HUES64 (cell line): ENCODE measurements around the gene MAN1B1.
A peak's percentile ranks its signal among the peaks of the same experiment; 100 is the strongest.
"Not testable (repeated sequence)": the region's sequence is repeated elsewhere in the genome, so short reads cannot be mapped to it uniquely, and the experiment has no call there.

Experiments used
- H3K27ac ChIP-seq: 2 replicates; pipeline ENCODE4 v1.7.0; 2013; ENCODE audit warnings: low read depth, low read length, inconsistent platforms
- H3K27me3 ChIP-seq: 2 replicates; pipeline ENCODE4 v1.6.1; 2013; ENCODE audit warnings: mild to moderate bottlenecking, low read length; ENCODE audit not compliant: insufficient read depth
- H3K36me3 ChIP-seq: 2 replicates; pipeline ENCODE4 v1.6.1; 2013; ENCODE audit warnings: mild to moderate bottlenecking, low read length; ENCODE audit not compliant: insufficient read depth
- H3K4me1 ChIP-seq: 2 replicates; pipeline ENCODE4 v1.6.1; 2013; ENCODE audit warnings: mild to moderate bottlenecking, low read length, moderate library complexity; ENCODE audit not compliant: insufficient read depth
- H3K4me3 ChIP-seq: 2 replicates; pipeline ENCODE4 v1.5.1; 2013; ENCODE audit warnings: mild to moderate bottlenecking, low read length, moderate library complexity
- H3K9ac ChIP-seq: 2 replicates; pipeline ENCODE4 v1.6.1; 2013; ENCODE audit warnings: mild to moderate bottlenecking, low read depth, low read length
- H3K9me3 ChIP-seq: 2 replicates; pipeline ENCODE4 v1.6.1; 2013; ENCODE audit warnings: low read depth, low read length; ENCODE audit not compliant: insufficient read depth
- WGBS: fragments of 150-250, 120-280 bp; methylation state at CpG from one replicate; pipeline ENCODE4 v1.1.7; 2013; ENCODE audit warnings: missing lambda C conversion rate; 5-methylcytosine and 5-hydroxymethylcytosine counted together

Gene MAN1B1

GRCh38 chr9:137053944-137054931 lies 32.5 kb upstream of the MAN1B1 start, which contains the start of gene ENTPD2:
Gene ENTPD2, minus strand, starts transcription at chr9:137054061. Its CDS starts 64 bp downstream, at chr9:137053997.
- peaks cover 68% of the 10 kb centered on the region for H3K27me3 ChIP-seq
- peak within 1 kb of the TSS; percentile 50 for H3K4me3 ChIP-seq
- H3K9ac ChIP-seq = no peak within 1 kb of the TSS; the same call in 1 of the 2 replicates
- no peaks in the 10 kb centered on the region for H3K9me3 ChIP-seq
- H3K27ac ChIP-seq = no peak within 1 kb of the TSS
- no peaks in the 10 kb centered on the region for H3K36me3 ChIP-seq
- WGBS = 15% methylated on average over 90 of the region's 90 CpGs
- H3K4me1 ChIP-seq = no peaks in the 10 kb centered on the region

- 90% methylated on average over 17 of the region's 17 CpGs for WGBS
- no peaks in the 10 kb centered on the region for H3K4me1 ChIP-seq
- H3K4me3 ChIP-seq = no peak overlapping the region; the same call in 1 of the 2 replicates
- no peaks in the 10 kb centered on the region for H3K36me3 ChIP-seq
- H3K27me3 ChIP-seq = peaks cover 60% of the 10 kb centered on the region
- no peaks in the 10 kb centered on the region for H3K9me3 ChIP-seq
- no peak overlapping the region; the same call in 1 of the 2 replicates for H3K9ac ChIP-seq
- H3K27ac ChIP-seq = no peak overlapping the region
These were observed 31.8 kb upstream of the MAN1B1 start for GRCh38 chr9:137054932-137055384.

GRCh38 chr9:137055385-137056364 lies 31.1 kb upstream of the MAN1B1 start:
- H3K36me3 ChIP-seq = no peaks in the 10 kb centered on the region
- no peaks in the 10 kb centered on the region for H3K9me3 ChIP-seq
- no peak overlapping the region for H3K9ac ChIP-seq
- H3K27me3 ChIP-seq = peaks cover 53% of the 10 kb centered on the region
- 74% methylated on average over 28 of the region's 28 CpGs for WGBS
- no peak overlapping the region for H3K27ac ChIP-seq
- H3K4me1 ChIP-seq = no peaks in the 10 kb centered on the region
- H3K4me3 ChIP-seq = no peak overlapping the region

GRCh38 chr9:137056739-137057415 lies 29.9 kb upstream of the MAN1B1 start:
- H3K27me3 ChIP-seq = peaks cover 42% of the 10 kb centered on the region
- H3K4me1 ChIP-seq = no peaks in the 10 kb centered on the region
- H3K9me3 ChIP-seq = no peaks in the 10 kb centered on the region
- WGBS = 93% methylated on average over 17 of the region's 17 CpGs
- H3K4me3 ChIP-seq = no peak overlapping the region
- H3K9ac ChIP-seq = no peak overlapping the region
- H3K36me3 ChIP-seq = no peaks in the 10 kb centered on the region
- H3K27ac ChIP-seq = no peak overlapping the region

- Histone ChIP-seq H3K36me3 (no peaks in the 10 kb centered on the region), H3K9me3 (no peaks in the 10 kb centered on the region), H3K9ac (no peak overlapping the region), H3K4me1 (no peaks in the 10 kb centered on the region), H3K27ac (no peak overlapping the region), H3K27me3 (peaks cover 36% of the 10 kb centered on the region), H3K4me3 (no peak overlapping the region)
- 90% methylated on average over 15 of the region's 16 CpGs for WGBS
These were observed 29.2 kb upstream of the MAN1B1 start for GRCh38 chr9:137057545-137057944.

DNA sequence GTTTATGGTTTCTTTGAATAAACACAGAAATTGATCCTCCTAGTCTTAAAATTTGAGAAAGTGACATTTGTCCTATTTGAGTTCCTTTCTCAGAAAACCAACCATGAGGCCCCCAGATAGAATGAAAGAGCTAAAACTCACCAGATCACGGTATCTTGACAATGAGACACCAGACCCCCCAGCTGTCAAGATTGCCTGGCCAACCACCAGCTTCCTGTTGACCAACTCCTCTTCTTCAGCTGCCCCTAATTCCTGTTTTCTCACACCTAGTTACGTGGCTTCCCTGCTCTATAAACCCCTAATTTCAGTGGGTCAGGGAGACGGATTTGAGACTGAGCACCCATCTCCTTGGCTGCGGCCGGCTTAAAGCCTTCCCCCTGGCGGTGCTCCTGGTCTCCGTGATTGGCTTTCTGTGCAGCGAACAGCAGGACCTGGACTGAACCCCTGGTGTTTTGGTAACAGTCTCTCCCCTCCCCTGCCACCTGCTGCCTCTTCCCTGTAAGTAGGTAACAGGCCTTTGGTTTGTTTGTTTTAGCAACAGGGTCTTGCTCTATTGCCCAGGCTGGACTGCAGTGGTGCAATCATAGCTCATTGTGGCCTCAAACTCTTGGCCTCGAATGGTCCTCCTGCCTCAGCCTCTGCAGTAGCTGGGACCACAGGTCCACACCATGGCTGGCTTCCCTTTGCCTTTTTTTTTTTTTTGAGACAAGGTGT lies 28.1 kb upstream of the MAN1B1 start:
- Histone ChIP-seq H3K36me3 (no peaks in the 10 kb centered on the region), H3K27ac (no peak overlapping the region), H3K9ac (no peak overlapping the region), H3K27me3 (peaks cover 24% of the 10 kb centered on the region), H3K4me3 (no peak overlapping the region), H3K9me3 (no peaks in the 10 kb centered on the region), H3K4me1 (no peaks in the 10 kb centered on the region)
- 82% methylated on average over 9 of the region's 9 CpGs for WGBS

DNA sequence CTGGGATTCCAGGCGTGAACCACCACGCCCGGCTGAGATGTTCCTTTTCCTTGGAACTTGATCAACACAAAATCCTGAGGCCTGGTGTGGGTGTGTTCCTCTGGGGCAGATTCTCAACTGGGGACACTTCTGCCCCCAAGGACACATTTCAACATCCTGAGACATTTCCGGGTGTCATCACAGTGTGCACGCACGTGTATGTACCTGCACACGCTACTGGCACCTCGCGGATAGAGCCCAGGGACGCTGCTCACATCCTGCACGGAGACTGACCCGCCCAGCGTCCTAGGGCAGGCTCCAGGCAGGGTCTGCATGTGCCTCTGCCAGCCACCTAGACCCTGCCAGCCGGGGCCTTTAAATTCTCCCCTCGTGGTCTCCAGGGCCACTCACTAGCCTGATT lies 24.4 kb upstream of the MAN1B1 start:
- no peak overlapping the region for H3K9ac ChIP-seq
- H3K27ac ChIP-seq = no peak overlapping the region
- peaks cover 11% of the 10 kb centered on the region for H3K36me3 ChIP-seq
- no peaks in the 10 kb centered on the region for H3K27me3 ChIP-seq
- 90% methylated on average over 15 of the region's 15 CpGs for WGBS
- no peaks in the 10 kb centered on the region for H3K4me1 ChIP-seq
- H3K4me3 ChIP-seq = no peak overlapping the region
- H3K9me3 ChIP-seq = no peaks in the 10 kb centered on the region

- not testable (repeated sequence) for H3K27me3 ChIP-seq, H3K9ac ChIP-seq, H3K4me3 ChIP-seq, H3K27ac ChIP-seq, H3K4me1 ChIP-seq, H3K9me3 ChIP-seq
- H3K36me3 ChIP-seq = peaks cover 11% of the 10 kb centered on the region
- WGBS = 93% methylated on average over 6 of the region's 9 CpGs
These were observed 24.0 kb upstream of the MAN1B1 start for GRCh38 chr9:137062798-137063197.

GRCh38 chr9:137063311-137064026 lies 23.3 kb upstream of the MAN1B1 start:
- H3K36me3 ChIP-seq = peaks cover 11% of the 10 kb centered on the region
- H3K27ac ChIP-seq = no peak overlapping the region
- H3K4me3 ChIP-seq = no peak overlapping the region
- peaks cover 2% of the 10 kb centered on the region; the same call in 1 of the 2 replicates for H3K4me1 ChIP-seq
- no peaks in the 10 kb centered on the region for H3K27me3 ChIP-seq
- WGBS = 92% methylated on average over 26 of the region's 26 CpGs
- no peaks in the 10 kb centered on the region for H3K9me3 ChIP-seq
- H3K9ac ChIP-seq = no peak overlapping the region
